KMS-11 (cell line): ENCODE data around the gene SERBP1.

Source experiments
- H2AFZ ChIP-seq: fragments of 200-600 bp; sonication (generic); 2 replicates; pipeline ENCODE4 v1.6.1; 2016; ENCODE audit warnings: antibody characterized with exemption, mixed run types, low read depth
- H3K27ac ChIP-seq: fragments of 200-600 bp; sonication (generic); 2 replicates; pipeline ENCODE4 v1.6.1; 2016; ENCODE audit warnings: mild to moderate bottlenecking, mixed run types
- H3K27me3 ChIP-seq: fragments of 200-600 bp; sonication (generic); 2 replicates; pipeline ENCODE4 v1.6.1; 2017; ENCODE audit warnings: mild to moderate bottlenecking, low read depth, mixed run types, moderate library complexity; ENCODE audit not compliant: insufficient read depth
- H3K36me3 ChIP-seq: fragments of 200-600 bp; sonication (generic); 2 replicates; pipeline ENCODE4 v1.6.1; 2017; ENCODE audit warnings: mild to moderate bottlenecking, mixed run types; ENCODE audit not compliant: insufficient read depth
- H3K4me1 ChIP-seq: fragments of 200-600 bp; sonication (generic); 2 replicates; pipeline ENCODE4 v1.6.1; 2016; ENCODE audit warnings: mild to moderate bottlenecking, low read depth, mixed run types; ENCODE audit not compliant: poor library complexity, severe bottlenecking
- H3K4me2 ChIP-seq: fragments of 200-600 bp; sonication (generic); 2 replicates; pipeline ENCODE4 v1.7.0; 2016; ENCODE audit warnings: mild to moderate bottlenecking, mixed run types
- H3K4me3 ChIP-seq: fragments of 200-600 bp; sonication (generic); IDR thresholded peaks from 2 replicates; pipeline ENCODE4 v1.6.1; 2017; ENCODE audit warnings: low read depth, low read length, mixed read lengths; ENCODE audit not compliant: insufficient read depth
- H3K79me2 ChIP-seq: fragments of 200-600 bp; sonication (generic); 2 replicates; pipeline ENCODE4 v1.6.1; 2016; ENCODE audit warnings: low read depth, mixed run types; ENCODE audit not compliant: insufficient read depth
- H3K9ac ChIP-seq: fragments of 200-600 bp; sonication (generic); 2 replicates; pipeline ENCODE4 v1.6.1; 2016; ENCODE audit warnings: mild to moderate bottlenecking, mixed run types
- H4K20me1 ChIP-seq: fragments of 200-600 bp; sonication (generic); 2 replicates; pipeline ENCODE4 v1.6.1; 2016; ENCODE audit warnings: mild to moderate bottlenecking, mixed run types; ENCODE audit not compliant: insufficient read depth
- TF ChIP-seq, protein P1 (sequence below): fragments of 200-600 bp; sonication (generic); conservative IDR thresholded peaks from 2 replicates; pipeline ENCODE4 v1.6.1; 2017; ENCODE audit warnings: low read depth, mild to moderate bottlenecking, antibody characterized with exemption, low read length, moderate library complexity, mixed read lengths

The SERBP1 gene

DNA sequence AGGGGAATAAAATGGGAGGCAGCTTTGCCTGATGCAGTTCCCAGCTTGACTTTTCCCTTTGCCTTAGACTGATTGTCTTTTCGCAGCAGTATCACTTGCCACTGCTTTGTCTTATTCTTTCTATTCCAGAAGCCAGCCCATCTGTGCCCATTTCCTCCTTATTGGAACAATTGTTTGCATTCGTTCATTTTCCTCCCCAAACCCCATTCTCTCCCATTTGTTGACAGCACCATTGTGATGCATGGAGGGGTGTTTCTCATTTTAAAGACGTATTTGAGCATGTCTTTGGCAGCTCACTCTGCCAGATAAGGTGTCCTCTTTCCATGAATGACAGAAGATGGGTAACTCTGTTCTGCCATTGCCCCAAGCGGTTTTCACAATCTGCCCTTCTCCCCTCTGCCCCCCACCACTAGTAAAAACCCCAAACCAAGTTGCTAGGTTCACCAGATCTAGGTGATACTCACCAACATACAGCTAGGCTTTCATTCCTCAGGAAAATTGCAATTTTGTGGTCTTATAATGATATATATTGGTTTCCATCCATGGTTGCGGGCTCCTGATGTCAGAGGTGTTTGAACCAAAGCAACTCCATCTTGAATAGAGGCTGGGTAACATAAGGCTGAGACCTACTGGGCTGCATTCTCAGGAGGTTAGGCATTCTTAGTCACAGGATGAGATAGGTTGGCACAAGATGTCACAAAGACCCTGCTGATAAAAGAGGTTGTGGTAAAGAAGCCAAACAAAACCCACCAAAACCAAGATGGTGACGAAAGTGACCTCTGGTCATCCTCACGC, 30.8 kb downstream of the SERBP1 start:
- no peak overlapping the region for H2AFZ ChIP-seq
- H3K27me3 ChIP-seq: no peaks in the 10 kb centered on the region
- H3K36me3 ChIP-seq: no peaks in the 10 kb centered on the region
- H3K9ac ChIP-seq: no peak overlapping the region
- H3K4me3 ChIP-seq: no peak overlapping the region
- no peaks in the 10 kb centered on the region for H3K4me1 ChIP-seq
- H4K20me1 ChIP-seq: no peaks in the 10 kb centered on the region
- no peak overlapping the region for H3K27ac ChIP-seq
- no peaks in the 10 kb centered on the region for H3K79me2 ChIP-seq
- H3K4me2 ChIP-seq: no peak overlapping the region
- TF ChIP-seq, protein P1, sequence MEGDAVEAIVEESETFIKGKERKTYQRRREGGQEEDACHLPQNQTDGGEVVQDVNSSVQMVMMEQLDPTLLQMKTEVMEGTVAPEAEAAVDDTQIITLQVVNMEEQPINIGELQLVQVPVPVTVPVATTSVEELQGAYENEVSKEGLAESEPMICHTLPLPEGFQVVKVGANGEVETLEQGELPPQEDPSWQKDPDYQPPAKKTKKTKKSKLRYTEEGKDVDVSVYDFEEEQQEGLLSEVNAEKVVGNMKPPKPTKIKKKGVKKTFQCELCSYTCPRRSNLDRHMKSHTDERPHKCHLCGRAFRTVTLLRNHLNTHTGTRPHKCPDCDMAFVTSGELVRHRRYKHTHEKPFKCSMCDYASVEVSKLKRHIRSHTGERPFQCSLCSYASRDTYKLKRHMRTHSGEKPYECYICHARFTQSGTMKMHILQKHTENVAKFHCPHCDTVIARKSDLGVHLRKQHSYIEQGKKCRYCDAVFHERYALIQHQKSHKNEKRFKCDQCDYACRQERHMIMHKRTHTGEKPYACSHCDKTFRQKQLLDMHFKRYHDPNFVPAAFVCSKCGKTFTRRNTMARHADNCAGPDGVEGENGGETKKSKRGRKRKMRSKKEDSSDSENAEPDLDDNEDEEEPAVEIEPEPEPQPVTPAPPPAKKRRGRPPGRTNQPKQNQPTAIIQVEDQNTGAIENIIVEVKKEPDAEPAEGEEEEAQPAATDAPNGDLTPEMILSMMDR: no peak

DNA sequence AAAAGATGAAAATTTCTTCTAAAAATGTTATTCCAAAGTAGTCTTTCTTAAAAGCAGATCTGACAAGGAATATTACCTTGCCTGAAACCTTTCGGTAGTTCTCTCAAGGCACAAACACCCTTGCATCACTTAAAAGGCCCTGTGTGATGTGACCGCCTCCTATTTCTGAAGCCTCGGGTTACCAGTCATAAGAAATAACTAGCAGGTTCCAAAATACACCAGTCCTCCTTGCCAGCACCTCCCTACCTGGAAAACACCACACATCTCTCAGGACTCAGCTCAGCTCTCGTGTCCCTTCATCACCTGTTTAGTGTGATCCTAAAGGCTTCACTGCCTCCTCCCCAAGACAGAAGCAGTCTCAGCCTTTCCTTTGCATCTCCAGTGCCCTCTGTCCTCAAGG, 35.7 kb downstream of the SERBP1 start:
- Histone ChIP-seq H3K27me3 (no peaks in the 10 kb centered on the region), H3K9ac (no peak overlapping the region), H4K20me1 (no peaks in the 10 kb centered on the region), H3K4me1 (no peaks in the 10 kb centered on the region), H2AFZ (no peak overlapping the region), H3K36me3 (no peaks in the 10 kb centered on the region), H3K4me3 (no peak overlapping the region), H3K27ac (no peak overlapping the region), H3K79me2 (no peaks in the 10 kb centered on the region), H3K4me2 (no peak overlapping the region)
- TF ChIP-seq, protein P1: no peak

DNA sequence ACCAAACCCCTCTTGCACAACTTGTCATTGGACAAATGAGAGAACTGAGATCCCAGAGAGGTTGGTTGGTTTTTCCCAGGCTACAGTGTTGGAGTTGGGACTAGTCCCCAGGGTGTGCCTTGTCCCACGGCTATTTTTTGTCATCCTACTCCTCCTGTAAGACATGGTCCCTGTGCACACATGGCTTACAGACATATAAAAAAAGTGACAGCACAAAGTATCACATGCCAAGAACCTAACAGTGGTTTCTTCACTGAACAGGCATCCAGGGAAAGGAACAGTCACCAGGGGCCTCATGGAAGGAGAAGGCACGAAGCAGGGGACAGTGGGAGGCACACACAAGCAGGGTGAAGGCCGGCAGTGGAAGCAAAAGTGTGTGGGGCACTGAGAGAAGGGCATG, 36.5 kb downstream of the SERBP1 start:
- Histone ChIP-seq H3K4me3 (no peak overlapping the region), H3K27me3 (no peaks in the 10 kb centered on the region), H3K9ac (no peak overlapping the region), H3K36me3 (no peaks in the 10 kb centered on the region), H4K20me1 (no peaks in the 10 kb centered on the region), H3K27ac (no peak overlapping the region), H3K4me1 (no peaks in the 10 kb centered on the region), H3K4me2 (no peak overlapping the region), H3K79me2 (no peaks in the 10 kb centered on the region), H2AFZ (no peak overlapping the region)
- TF ChIP-seq, protein P1: no peak

DNA sequence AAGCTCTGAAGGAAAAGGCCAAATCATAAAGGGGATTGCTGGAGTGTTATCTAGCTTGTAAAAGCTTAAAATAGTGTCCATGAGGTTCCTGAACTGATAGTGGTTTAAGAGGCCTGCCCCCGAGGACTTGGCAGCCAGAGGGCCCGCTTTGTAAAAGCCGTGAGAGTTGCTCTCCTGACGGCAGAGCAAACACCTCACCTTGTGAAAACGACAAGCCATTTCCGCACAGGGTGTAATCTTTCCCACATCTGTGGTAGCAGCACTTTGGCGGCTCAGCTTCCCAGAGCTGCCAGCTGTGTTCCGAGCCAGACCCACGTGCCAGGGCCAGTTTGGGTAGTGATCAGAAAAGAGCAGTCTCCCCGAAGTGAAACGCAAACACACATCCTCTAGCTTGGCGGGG, 37.0 kb downstream of the SERBP1 start:
- Histone ChIP-seq H3K4me3 (no peak overlapping the region), H3K79me2 (no peaks in the 10 kb centered on the region), H3K36me3 (no peaks in the 10 kb centered on the region), H4K20me1 (no peaks in the 10 kb centered on the region), H3K4me1 (no peaks in the 10 kb centered on the region), H2AFZ (no peak overlapping the region), H3K27ac (no peak overlapping the region), H3K4me2 (no peak overlapping the region), H3K9ac (no peak overlapping the region), H3K27me3 (no peaks in the 10 kb centered on the region)
- TF ChIP-seq, protein P1: no peak
